MM.1S (cell line): ENCODE measurements around the gene ACTR1B.

Source experiments
- CTCF ChIP-seq: fragments of 300-600 bp; sonication (generic); IDR thresholded peaks from 2 replicates; pipeline ENCODE4 v1.5.1; 2016; ENCODE audit warnings: antibody characterized with exemption, low read length, mixed read lengths
- EZH2phosphoT487 ChIP-seq: fragments of 300-600 bp; sonication (generic); IDR thresholded peaks from 2 replicates; pipeline ENCODE4 v1.6.1; 2018; ENCODE audit warnings: antibody characterized with exemption, low read length

- no peak for TF ChIP-seq CTCF
- TF ChIP-seq EZH2phosphoT487, result no peak
Observed at GRCh38 chr2:97658691-97659157, 5.1 kb downstream of the ACTR1B start.
